Astrocyte (in vitro differentiated cells and primary cell): Measurements from ENCODE around the gene IMPDH2.

Experiments
- EZH2 ChIP-seq: IDR thresholded peaks from 2 replicates; pipeline ENCODE4 v1.6.1; 2012; ENCODE audit warnings: mild to moderate bottlenecking, low read length, inconsistent platforms; ENCODE audit not compliant: insufficient read depth
- TF ChIP-seq, protein P1 (sequence below): IDR thresholded peaks from 2 replicates; pipeline ENCODE4 v1.5.1; 2011; ENCODE audit warnings: low read depth, mild to moderate bottlenecking, inconsistent platforms, low read length, moderate library complexity; ENCODE audit not compliant: insufficient read depth

DNA sequence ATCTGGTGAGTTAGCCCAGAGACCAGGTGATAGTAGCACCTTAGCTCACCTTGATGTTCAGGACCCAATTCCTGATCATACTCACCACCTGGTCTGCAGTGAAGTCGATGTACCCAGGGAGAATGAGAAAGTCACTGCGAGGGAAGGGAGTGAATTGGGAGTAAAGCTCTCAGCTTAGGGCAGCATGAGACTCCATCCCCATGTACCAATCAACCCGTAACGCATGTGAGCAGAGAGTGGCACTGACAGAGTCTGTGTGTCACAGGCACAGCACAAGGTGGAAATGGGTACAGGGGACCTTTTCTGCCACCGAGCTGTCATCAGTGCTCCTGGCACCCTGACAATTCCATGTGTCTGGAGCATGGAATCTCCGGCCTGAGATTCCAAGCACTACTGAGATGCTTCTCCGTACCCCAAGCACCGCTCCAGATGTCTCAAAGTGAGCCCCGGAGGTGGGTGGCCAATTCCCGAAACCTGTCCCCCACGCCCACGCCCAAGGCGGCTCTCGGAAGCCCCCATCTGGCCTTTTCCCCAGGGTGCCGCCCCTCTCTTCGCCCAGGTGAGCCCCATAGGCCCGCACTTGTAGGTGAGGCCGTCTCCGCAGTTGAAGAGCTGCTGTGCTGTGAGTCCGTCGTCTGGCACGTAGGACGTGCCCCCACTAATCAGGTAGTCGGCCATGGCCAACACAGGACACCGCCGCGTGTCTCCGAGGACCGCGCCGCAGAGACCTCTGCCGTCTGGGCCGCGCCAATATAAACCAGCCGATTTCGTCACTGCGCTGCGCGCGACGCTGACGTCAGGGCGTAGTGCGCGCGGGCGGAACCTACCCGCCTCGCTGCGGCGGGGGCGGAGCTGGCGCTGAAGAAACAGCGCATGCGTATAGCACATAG, at the start of gene IMPDH2:
- TF ChIP-seq, protein P1, sequence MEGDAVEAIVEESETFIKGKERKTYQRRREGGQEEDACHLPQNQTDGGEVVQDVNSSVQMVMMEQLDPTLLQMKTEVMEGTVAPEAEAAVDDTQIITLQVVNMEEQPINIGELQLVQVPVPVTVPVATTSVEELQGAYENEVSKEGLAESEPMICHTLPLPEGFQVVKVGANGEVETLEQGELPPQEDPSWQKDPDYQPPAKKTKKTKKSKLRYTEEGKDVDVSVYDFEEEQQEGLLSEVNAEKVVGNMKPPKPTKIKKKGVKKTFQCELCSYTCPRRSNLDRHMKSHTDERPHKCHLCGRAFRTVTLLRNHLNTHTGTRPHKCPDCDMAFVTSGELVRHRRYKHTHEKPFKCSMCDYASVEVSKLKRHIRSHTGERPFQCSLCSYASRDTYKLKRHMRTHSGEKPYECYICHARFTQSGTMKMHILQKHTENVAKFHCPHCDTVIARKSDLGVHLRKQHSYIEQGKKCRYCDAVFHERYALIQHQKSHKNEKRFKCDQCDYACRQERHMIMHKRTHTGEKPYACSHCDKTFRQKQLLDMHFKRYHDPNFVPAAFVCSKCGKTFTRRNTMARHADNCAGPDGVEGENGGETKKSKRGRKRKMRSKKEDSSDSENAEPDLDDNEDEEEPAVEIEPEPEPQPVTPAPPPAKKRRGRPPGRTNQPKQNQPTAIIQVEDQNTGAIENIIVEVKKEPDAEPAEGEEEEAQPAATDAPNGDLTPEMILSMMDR = no peak
- no peak for TF ChIP-seq EZH2
